ENCODE results near the gene KRT86.

Gene KRT86

DNA sequence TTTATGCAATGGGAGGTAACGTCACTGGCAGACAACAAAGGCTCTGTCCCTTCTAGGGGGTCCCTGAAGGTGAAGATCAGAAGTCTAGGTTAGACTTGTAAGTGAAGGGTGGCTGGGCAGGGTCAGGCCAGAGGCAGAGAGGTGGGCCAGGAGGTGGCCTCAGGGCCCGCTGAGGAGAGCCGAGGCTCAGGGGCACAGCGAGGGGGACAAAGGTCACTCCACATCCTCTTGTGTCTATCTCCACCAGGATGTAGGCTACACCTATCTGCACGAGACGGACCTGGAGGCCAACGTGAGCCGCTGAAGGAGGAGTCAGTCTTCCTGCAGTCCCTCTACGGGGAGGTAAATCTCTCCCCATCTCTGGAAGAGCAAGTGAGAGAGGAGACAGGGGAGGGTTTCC, 72.6 kb downstream of the KRT86 start:
- in situ Hi-C loops (cut with MboI; ENCODE audit: low pct_unique_long_range_greater_than_20kb, low sequenced_read_pairs) = no loop called here

DNA sequence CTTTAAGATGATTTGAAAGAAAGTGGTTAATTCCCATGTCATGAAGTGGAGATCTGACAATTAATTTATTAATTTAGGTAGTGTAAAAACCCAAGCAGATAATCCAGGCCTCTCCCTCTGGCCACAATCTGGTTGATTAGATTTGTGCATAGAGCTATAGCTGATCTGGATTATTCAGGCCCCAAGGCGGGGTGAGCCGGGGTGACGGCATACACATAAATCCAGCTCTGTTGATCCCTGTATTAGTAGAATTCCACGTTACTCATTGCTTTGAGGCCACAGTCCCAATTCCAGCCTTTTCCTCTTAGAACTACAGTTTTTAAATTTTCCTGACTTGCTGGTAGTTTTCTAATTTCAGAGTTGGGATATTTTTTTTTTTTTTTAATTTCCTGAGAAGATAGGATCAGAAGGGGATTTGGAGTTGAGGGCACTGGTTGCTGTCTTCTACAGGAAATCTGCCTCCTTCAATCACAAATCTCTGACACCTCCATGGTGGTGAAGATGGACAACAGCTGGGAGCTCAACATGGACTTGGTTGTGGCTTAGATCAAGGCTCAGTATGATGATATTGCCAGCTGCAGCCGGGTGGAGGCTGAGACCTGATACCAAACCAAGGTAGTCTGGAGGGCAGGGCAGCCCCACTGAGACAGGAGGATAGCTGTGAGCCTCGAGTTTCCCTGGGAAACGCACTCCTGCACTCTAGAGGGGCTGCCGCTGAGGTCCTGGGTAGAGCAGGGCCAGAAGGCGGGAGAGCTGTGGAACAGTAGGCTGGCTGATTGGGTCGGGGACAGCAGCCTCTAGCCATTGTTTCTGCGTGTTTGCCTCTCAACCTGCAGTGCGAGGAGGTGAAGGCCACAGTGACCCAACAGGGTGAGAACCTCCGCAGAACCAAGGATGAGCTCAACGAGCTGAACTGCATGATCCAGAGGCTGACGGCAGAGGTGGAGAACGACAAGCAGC, 73.4 kb downstream of the KRT86 start:
- DNase-seq = no peak
- in situ Hi-C loops (cut with MboI; ENCODE audit: low pct_unique_long_range_greater_than_20kb, low sequenced_read_pairs) = no loop called here

More for the DNA sequence above, 72.6 kb downstream of the KRT86 start:
- DNase-seq = no peak

DNA sequence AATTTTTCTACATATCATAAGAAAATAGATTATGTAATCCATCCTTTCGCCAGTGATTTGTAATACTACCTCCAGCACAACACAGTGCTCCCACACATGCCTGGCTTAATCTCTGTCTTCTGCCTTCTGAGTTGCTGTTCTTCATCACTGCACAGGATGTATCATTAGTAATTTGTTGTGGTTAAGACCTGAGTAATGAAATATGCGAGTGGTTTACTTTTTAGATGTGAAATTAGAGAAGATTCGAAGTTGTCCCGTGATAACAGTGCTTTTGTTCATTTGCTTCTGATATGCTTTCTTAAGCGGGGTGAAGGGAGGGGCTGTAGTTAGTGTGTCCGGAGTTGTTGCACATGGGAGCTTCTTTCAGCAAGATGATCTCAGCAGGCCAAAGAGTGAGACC, 74.8 kb downstream of the KRT86 start:
- no peak for DNase-seq
- in situ Hi-C loops (cut with MboI; ENCODE audit: low pct_unique_long_range_greater_than_20kb, low sequenced_read_pairs) = no loop called here

DNA sequence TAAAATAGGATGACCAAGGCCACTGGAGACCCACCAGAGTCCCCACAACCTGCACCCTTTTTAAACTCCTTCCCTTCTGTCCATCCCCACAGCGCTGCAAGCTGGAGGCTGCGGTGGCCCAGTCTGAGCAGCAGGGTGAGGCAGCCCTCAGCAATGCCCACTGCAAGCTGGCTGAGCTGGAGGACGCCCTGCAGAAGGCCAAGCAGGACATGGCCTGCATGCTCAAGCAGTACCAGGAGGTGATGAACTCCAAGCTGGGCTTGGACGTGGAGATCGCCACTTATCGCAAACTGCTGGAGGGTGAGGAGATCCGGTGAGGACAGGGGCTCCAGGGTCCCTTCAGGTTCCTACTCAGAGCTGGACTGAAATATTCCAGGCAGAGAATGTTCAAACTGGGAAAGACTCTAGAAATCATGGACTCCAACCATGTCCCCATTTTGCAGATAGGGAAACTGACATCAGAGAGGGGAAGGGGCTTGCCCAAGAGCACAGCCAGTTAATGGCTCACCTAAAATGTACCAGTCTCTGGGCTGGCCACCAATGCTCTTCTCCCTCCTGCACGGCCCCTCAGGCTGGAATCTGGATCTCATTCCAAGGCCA, 75.7 kb downstream of the KRT86 start:
- in situ Hi-C loops (cut with MboI; ENCODE audit: low pct_unique_long_range_greater_than_20kb, low sequenced_read_pairs) = no loop called here
- no peak for DNase-seq

DNA sequence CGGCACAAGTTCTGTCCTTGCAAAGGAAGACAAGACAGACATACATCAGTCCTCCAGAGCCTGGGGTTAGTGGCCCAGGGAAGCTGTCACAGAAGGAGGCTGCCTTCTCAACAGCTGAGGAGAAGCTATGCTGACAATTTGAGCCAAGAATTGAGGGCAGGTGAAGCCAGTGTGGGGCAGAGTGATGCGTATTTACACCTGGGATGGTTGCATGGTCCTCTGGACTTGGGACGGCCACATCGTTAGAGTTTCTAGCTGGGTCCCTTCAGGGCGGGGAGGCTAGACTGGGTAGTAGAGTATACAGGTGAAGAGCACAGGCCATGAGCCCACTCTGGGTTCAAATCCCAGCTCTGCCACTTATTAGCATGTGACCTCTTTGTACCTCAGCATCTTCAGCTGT, 76.3 kb downstream of the KRT86 start:
- in situ Hi-C loops (cut with MboI; ENCODE audit: low pct_unique_long_range_greater_than_20kb, low sequenced_read_pairs) = no loop called here
- no peak for DNase-seq

DNA sequence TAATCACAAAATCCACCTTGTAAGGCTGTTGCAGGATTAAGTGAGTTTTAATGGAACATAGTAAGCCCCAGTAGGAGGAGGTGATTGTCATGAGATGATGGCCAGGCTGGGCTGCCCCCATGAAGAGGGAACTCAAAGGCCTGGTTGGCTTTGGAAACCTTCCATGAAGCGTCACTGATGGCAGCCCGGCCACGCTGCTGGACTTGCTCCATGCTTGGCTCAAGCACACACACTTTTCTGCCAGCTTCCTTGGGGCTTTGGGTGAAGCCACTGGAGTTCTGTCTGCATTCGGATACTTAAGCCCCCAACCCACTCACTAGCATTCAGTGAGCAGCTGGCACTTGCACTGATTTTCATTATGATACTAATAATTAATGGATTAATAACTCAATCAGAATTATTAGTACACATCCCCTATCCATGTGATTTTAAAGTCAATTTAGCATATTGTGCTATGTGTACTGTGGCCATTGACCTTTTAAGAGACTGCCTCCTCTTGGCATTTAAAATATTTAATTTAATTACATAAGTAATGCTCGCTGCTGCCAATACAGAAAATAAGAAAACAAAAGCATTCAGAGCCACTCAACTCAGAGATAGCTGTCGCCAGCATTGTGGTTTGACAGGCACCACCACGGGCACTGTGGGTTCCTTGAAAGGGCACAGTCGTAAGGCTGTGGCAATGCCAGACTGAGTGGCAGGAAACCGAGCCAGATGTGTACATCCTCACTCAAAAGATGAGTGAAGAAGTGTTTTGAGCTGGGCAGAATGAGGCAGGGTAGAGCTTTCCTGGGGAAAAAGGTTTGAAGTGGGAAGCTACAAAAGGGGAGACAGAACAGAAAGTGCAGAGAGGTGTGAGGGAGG, 77.0 kb downstream of the KRT86 start:
- no peak for DNase-seq
- in situ Hi-C loops (cut with MboI; ENCODE audit: low pct_unique_long_range_greater_than_20kb, low sequenced_read_pairs) = no loop called here

DNA sequence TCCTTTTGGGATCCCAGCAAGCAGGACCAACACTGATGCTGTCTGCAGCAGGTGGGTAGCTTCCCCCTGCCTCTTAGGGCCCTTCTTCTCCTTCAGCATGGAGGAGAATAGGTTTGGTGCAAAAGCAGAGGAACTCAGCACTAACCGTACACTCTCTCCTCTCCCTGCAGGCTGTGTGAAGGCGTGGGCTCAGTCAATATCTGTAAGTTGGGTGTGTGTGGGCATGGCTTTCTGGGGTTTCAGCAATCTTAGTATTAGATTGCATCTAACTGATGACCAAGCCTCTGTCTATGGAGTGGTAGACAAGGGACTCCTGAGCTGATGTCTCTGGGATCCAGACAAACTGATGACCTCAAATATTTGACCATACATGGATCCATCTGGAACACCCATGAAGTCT, 78.5 kb downstream of the KRT86 start:
- no peak for DNase-seq
- in situ Hi-C loops (cut with MboI; ENCODE audit: low pct_unique_long_range_greater_than_20kb, low sequenced_read_pairs) = no loop called here

DNA sequence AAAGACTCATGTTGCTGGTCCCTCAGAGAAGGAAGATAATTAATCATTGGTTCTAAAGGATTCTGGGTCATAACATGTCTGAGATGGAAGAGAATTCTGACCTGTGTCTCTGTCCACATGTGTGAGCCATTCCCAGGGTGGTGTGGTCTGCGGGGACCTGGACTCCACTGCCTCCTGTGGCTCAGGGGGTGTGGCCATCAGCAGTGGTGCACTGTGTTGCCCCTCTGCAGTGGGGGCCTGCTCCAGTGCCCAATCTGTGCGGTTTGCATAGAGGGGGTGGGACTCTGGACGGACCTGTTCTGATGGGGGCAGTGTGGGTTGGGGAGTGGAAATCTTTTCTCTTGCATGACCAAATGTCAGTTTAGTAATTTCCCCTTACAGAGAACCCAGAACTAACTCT, 79.3 kb downstream of the KRT86 start:
- in situ Hi-C loops (cut with MboI; ENCODE audit: low pct_unique_long_range_greater_than_20kb, low sequenced_read_pairs) = no loop called here

DNA sequence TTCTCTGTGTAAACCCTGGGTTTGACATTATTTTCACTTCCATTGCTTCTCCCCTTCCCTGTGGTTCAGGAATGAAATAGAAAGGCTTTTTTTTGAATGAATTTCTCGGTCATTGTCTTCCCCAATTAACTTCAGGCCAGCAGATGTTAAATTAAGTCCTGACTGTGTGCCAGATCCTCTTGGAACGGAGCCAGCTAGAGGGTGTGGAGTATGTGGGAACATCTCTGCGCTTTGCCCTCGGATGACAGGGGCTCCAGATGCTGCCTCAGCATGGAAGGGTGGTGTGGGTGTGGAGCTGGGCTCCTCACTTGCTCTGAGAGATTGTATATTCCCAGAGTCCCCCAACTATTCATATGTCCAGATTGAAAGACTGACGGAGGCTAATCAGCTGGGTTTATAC, 79.8 kb downstream of the KRT86 start:
- DNase-seq = no peak
- in situ Hi-C loops (cut with MboI; ENCODE audit: low pct_unique_long_range_greater_than_20kb, low sequenced_read_pairs) = no loop called here

More for the DNA sequence above, 79.3 kb downstream of the KRT86 start:
- DNase-seq = no peak

DNA sequence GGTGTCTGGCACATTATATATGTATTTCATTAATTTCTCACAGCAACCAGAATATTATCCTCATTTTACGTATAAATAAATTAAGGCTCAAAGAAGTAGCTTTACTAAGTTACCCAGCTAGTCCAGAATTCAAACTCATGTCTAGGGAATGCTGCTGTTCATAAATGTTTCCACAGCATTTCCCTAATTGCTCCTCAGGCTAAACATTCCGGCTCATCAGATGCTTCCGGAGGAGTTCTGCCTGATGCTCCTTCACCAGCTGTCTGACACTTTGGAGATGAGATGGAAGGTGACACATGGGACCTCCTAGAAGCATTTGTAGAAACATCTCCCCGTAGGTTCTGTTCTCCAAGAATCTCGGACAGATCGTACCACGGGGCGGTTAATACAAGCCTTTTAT, 80.7 kb downstream of the KRT86 start:
- in situ Hi-C loops (cut with MboI; ENCODE audit: low pct_unique_long_range_greater_than_20kb, low sequenced_read_pairs) = no loop called here
- DNase-seq = no peak

DNA sequence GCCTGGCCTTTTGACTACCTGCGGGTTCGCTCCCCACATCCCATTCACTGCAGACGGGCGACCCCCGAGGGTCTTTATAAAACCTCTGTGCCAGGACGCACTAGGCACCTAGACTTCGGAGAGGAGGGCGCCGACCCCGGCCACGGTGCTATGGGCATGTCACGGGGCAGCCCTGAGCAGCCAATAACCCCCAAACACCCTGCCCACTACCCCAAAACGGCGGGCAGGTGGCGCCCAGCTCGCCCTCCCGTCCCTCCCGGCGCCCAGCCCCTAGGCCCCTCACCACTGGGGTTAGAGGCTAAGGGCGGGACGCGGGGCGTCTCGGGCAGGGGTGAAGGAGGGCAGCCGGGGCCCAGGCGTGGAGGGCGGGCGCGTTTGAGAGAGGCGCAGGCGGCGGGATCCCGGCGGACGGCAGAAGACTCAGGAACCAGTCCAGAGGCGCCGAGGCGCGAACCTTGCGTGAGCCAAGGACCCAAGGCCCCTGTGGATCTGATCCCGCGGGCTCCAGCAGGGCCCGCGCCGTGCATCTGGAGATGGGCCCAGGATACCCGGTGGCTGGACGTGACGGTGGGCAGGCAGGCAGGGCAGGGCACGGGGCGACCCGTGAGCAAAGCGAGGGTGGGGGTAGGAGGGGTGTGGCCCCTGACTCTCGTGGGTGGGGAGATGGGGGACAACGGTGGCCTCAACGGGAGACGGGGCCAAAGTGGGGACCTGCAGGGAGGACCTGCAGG, 81.8 kb downstream of the KRT86 start:
- in situ Hi-C loops (cut with MboI; ENCODE audit: low pct_unique_long_range_greater_than_20kb, low sequenced_read_pairs) = no loop called here
- DNase-seq = no peak

DNA sequence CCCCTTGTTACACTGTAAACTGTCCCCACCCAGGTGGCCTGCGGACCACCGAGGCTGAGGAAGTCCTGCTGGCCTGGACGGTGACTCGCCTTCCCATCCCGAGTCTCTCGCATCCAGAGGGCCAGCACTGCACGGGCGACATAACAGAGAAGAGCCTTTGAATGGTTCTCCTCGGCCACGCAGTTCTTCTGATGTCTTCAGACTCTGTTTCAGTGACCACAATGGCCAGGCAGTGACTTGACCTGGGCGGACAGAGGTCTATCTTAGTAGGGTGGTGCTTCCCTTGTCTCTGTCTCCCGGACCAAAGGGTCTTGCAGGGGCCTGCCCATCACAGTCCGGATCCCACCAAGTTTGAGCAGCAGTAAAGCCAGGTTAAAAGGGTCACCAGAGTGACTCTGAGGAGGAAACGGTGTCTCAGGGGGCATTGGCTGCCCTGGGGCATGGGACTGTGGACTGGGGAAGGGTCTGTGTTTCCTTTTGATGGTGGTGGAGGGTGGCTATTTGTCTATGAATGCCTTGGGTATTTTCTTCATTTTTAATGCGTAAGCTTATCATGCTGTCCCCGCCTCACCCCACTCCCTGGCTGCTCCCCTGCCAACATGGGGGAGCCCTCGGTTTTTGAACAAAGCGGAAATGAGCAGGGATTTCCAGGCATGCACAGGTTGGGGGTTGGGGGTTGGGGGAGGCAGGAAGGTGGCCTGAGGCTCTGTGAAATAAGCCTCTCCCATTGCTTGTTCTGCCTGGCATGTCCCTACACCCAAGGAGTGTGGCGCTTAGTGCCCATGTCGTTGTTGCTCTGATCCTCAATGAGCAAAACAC, 82.5 kb downstream of the KRT86 start:
- in situ Hi-C loops (cut with MboI; ENCODE audit: low pct_unique_long_range_greater_than_20kb, low sequenced_read_pairs) = no loop called here
- DNase-seq = no peak
